Sigmoid colon (tissue), 7 donors: ENCODE data around the gene CLECL1. TPM values are rescaled to one million over a fixed set of nuclear protein-coding genes. Genes with fewer than 3 reads are reported as not detected.

ENCODE experiments used
- DNase-seq: peaks from one replicate; pipeline ENCODE4 v3.0.0-alpha.2; 2019
- H3K27ac ChIP-seq, 4 donors: fragments of 200-600 bp; sonication (generic); one replicate each; pipeline ENCODE4 v1.5.1; 2016 to 2019; ENCODE audit warnings: mild to moderate bottlenecking in 1 of 4
- H3K27me3 ChIP-seq, 3 donors: fragments of 200-600 bp; sonication (generic); one replicate each; pipeline ENCODE4 v1.5.1; 2019; ENCODE audit warnings: mild to moderate bottlenecking in 1 of 3
- H3K36me3 ChIP-seq, 4 donors: fragments of 200-600 bp; sonication (generic); one replicate each; pipeline ENCODE4 v1.5.1; 2016 to 2019
- H3K4me1 ChIP-seq, 4 donors: fragments of 200-600 bp; sonication (generic); one replicate each; pipeline ENCODE4 v1.5.1; 2017 to 2019
- H3K4me3 ChIP-seq, 4 donors: fragments of 200-600 bp; sonication (generic); one replicate each; pipeline ENCODE4 v1.5.1; 2017 to 2019; ENCODE audit warnings: mild to moderate bottlenecking in 2 of 4, moderate library complexity in 1 of 4
- H3K9me3 ChIP-seq, 4 donors: fragments of 200-600 bp in 3 of 4; sonication (generic) in 3 of 4; one replicate each; pipeline versions ENCODE4 v1.5.1 to v1.6.1; 2013 to 2019
- CTCF ChIP-seq, 4 experiments: fragments of 450-650 bp in 3 of 4; fragments of 200-600 bp in 1 of 4; IDR thresholded peaks; one replicate each; pipeline ENCODE4 v1.5.1; 2016 to 2019; ENCODE audit warnings: antibody characterized with exemption in 4 of 4, mild to moderate bottlenecking in 3 of 4, moderate library complexity in 2 of 4
- EP300 ChIP-seq, 4 donors: sonication (generic); formaldehyde crosslinking; IDR thresholded peaks; one replicate each; pipeline ENCODE4 v1.6.1; 2017; ENCODE audit warnings: antibody characterized with exemption in 4 of 4
- POLR2A ChIP-seq, 2 donors: fragments of 450-650 bp; IDR thresholded peaks; one replicate each; pipeline ENCODE4 v1.6.1; 2016; ENCODE audit warnings: antibody characterized with exemption in 2 of 2, mild to moderate bottlenecking in 2 of 2, moderate library complexity in 2 of 2
- POLR2AphosphoS5 ChIP-seq, 4 donors: sonication (generic); formaldehyde crosslinking; IDR thresholded peaks; one replicate each; pipeline ENCODE4 v1.6.1; 2017; ENCODE audit warnings: antibody characterized with exemption in 4 of 4
- WGBS, 2 donors: extraction: QIAGEN DNeasy Blood & Tissue Kit; methylation state at CpG; one replicate each; pipeline ENCODE4 v1.1.7; 2013; 5-methylcytosine and 5-hydroxymethylcytosine counted together
- intact Hi-C: fragments of 100-400 bp; cut with DNase I; formaldehyde crosslinking; loops from one replicate; pipeline ENCODE4 v1.15.1; 2023
- polyA plus RNA-seq, 3 donors: library from polyadenylated mRNA; stranded (reverse); fragments of 200-250 nt; gene quantifications; one replicate each; pipeline ENCODE4 v1.2.3, GENCODE V29; 2013
- total RNA-seq, 4 donors: library from RNA; depleted of rRNA; stranded (reverse); fragments of >200 nt; gene quantifications; one replicate each; pipeline ENCODE4 v1.1.0, GENCODE V29; 2016
- donor health status: healthy with polysubstance abuse.
- donor health status: Bipolar disorder and iron deficiency.
- donor health status: healthy.

The CLECL1 gene
- not detected for total RNA-seq
- 1 to 10 TPM in 1 of 3 donors, not detected in 2; 4.5 TPM for polyA plus RNA-seq

GRCh38 chr12:9732921-9733461 is at the start of gene CLECL1:
CLECL1 (minus strand) TSS chr12:9733097.
- Histone ChIP-seq H3K4me1 (no peaks in the 10 kb centered on the region), H3K27me3 (no peaks in the 10 kb centered on the region), H3K36me3 (no peaks in the 10 kb centered on the region), H3K9me3 (no peaks in the 10 kb centered on the region), H3K27ac (no peak within 1 kb of the TSS), H3K4me3 (no peak within 1 kb of the TSS)
- no peak for DNase-seq
- TF ChIP-seq POLR2A (IDR thresholded peaks at IDR 0.05): no peak
- TF ChIP-seq POLR2AphosphoS5 (IDR thresholded peaks at IDR 0.05): no peak
- TF ChIP-seq EP300 (IDR thresholded peaks at IDR 0.05): no peak
- no peak for TF ChIP-seq CTCF (IDR thresholded peaks at IDR 0.05)
- intact Hi-C loops: no loop called here
- 59 to 78% methylated on average over 8 of the region's 8 CpGs for WGBS, 2 donors

GRCh38 chr12:9781360-9781759 is 48.5 kb upstream of the CLECL1 start:
- intact Hi-C loops: no loop called here
- H3K36me3 ChIP-seq: no peaks in the 10 kb centered on the region
- no peaks in the 10 kb centered on the region for H3K9me3 ChIP-seq
- TF ChIP-seq POLR2AphosphoS5 (IDR thresholded peaks at IDR 0.05) (no peak), CTCF (IDR thresholded peaks at IDR 0.05) (no peak), EP300 (IDR thresholded peaks at IDR 0.05) (no peak), POLR2A (IDR thresholded peaks at IDR 0.05) (no peak)
- no peak overlapping the region for H3K4me3 ChIP-seq
- WGBS, 2 donors: 74 to 84% methylated on average over 2 of the region's 2 CpGs
- no peaks in the 10 kb centered on the region for H3K4me1 ChIP-seq
- H3K27ac ChIP-seq: no peak overlapping the region
- H3K27me3 ChIP-seq: no peaks in the 10 kb centered on the region
- DNase-seq: no peak

- no peak overlapping the region for H3K4me3 ChIP-seq
- no peaks in the 10 kb centered on the region for H3K36me3 ChIP-seq
- DNase-seq: no peak
- H3K27ac ChIP-seq: no peak overlapping the region
- intact Hi-C loops: no loop called here
- no peaks in the 10 kb centered on the region for H3K4me1 ChIP-seq
- TF ChIP-seq POLR2AphosphoS5 (IDR thresholded peaks at IDR 0.05) (no peak), CTCF (IDR thresholded peaks at IDR 0.05) (no peak), POLR2A (IDR thresholded peaks at IDR 0.05) (no peak), EP300 (IDR thresholded peaks at IDR 0.05) (no peak)
- 60 to 67% methylated on average over 4 of the region's 4 CpGs for WGBS, 2 donors
- H3K27me3 ChIP-seq: no peaks in the 10 kb centered on the region
- H3K9me3 ChIP-seq: no peaks in the 10 kb centered on the region
These were observed 46.3 kb upstream of the CLECL1 start for GRCh38 chr12:9779209-9779608.

DNA sequence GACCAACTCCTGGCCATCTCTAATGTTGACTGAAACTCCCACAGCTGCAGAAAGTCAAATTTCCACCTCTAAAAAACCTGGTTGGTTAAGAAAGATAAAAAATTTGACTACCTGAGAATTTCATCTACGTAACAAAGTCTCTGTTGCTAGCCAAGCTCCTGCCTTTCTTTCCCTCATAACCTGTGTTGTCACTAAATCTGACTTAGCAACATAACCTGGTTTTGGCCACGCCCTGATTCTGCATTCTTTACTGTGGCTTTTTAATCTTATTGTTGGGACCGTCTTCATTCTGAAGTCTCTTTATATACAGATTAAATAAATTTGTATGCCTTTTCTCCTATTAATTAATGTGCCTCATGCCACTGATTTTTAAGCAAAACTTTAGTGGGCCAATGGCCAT is 43.9 kb upstream of the CLECL1 start:
- intact Hi-C loops: no loop called here
- H3K36me3 ChIP-seq: no peaks in the 10 kb centered on the region
- TF ChIP-seq CTCF (IDR thresholded peaks at IDR 0.05): no peak
- TF ChIP-seq POLR2AphosphoS5 (IDR thresholded peaks at IDR 0.05): no peak
- no peak for TF ChIP-seq EP300 (IDR thresholded peaks at IDR 0.05)
- TF ChIP-seq POLR2A (IDR thresholded peaks at IDR 0.05): no peak
- no peaks in the 10 kb centered on the region for H3K4me1 ChIP-seq
- no peak overlapping the region for H3K27ac ChIP-seq
- no peak for DNase-seq
- no peaks in the 10 kb centered on the region for H3K9me3 ChIP-seq
- H3K27me3 ChIP-seq: no peaks in the 10 kb centered on the region
- WGBS, 2 donors: 49 to 75% methylated on average over 3 of the region's 3 CpGs
- H3K4me3 ChIP-seq: no peak overlapping the region
